HCEC 1CT (cell line): ENCODE data around the gene SLC6A19.

Experiments
- DNase-seq: peaks from one replicate; pipeline ENCODE4 v3.0.0-alpha.2; 2017

Gene SLC6A19

DNA sequence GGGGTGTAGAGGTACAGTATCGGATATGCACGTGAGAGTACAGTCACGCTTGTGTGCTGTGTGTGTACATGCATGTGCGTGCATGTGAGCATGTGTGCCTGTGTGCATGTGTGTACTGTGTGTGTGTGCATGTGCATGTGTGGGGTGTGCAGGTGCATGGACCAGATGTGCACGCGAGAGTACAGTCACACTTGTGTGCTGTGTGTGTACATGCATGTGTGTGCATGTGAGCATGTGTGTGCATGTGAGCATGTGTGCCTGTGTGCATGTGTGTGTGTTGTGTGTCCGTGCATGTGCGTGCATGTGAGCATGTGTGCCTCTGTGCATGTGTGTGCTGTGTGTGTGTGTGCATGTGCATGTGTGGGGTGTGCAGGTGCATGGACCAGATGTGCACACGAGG, 10.3 kb downstream of the SLC6A19 start:
- no peak for DNase-seq

DNA sequence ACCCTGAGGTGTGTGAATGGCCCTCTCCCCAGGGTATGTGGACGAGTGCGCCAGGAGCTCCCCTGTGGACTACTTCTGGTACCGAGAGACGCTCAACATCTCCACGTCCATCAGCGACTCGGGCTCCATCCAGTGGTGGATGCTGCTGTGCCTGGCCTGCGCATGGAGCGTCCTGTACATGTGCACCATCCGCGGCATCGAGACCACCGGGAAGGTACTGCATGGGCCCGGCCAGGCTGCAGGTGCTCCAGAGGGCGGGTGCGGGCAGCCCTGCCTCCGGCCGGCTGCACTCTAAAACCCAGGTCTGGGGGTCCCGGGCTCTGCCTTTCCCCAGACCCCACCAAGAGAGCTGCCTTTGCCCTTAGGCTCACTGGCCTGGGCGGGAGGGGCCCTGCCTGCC, 10.9 kb downstream of the SLC6A19 start:
- no peak for DNase-seq

DNA sequence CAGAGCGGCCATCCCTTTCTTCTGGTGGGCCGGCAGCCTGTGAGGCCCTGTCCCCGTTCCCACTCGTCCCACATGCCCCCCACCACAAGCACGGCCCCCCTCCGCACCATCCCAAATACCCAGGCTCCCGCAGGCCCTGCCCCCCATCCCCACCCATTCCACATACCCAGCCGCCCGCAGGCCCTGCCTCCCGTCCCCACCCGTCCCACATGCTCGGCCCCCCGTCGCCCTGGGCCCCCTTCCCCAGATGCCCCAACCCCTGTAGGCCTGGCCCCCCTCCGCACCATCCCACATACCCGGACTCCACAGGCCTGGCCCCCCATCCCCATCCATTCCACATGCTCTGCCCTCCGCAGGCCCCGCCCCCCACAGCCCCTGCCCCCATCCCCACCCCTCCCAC, 11.5 kb downstream of the SLC6A19 start:
- no peak for DNase-seq

DNA sequence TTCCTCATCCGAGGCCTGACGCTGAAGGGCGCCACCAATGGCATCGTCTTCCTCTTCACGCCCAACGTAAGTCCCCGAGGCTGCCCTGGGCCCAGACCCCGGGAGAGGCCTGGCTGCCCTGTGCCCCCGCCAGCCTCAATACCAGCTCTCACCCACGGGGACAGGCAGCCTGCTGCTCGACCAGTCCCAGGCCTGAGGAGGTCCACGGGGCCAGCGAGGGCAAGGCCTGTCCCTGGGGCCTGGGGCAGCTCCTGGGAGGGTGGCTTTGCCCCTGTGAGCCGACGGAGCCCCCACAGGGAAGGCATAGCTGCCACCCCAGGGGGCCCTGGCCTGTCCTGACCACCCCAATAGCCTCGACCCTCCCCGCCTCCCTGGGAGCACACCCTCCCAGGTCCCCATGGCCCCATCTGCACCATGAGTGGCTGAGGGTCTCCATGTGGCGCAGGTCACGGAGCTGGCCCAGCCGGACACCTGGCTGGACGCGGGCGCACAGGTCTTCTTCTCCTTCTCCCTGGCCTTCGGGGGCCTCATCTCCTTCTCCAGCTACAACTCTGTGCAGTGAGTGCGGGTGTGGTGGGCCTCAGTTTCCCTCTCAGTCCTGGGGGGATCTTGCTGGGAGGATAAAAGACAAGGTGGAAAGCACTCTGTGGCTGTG, 12.2 kb downstream of the SLC6A19 start:
- DNase-seq: no peak

DNA sequence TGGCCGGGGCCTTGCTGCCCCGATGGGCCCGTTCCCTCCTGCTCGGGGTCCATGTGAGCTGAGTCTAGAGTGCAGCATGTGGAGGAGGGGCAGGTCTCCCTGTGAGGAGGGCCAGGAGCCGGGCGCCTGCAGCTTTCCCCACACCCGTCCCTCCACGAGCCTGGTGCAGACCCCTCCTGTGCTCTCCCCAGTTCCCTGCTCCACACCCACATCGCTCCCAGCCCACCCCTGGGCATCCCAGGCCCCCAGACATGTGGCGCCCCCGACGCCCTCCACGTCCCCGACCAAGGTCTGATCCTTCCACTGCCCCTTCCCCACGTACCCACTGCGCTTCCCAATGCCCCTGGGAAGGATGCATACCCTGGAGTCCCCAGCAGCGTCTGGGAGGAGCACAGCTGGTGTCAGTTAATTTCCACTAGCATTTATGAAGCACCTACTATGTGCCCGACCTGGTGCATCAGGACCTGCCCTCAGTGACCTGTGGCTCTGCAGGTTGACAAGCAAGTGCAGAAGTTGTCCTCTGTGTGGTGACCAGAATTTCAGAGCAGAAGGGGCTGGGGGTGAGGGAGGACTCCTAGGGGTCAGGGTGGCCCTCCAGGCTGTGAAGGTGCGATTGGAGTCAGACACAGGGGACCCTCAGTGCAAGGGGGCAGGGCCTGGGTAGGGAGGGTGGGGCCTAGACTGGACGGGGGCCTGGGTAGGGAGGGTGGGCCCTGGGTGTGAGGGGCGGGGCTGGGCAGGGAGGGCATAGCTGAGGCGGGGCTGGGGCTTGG, 13.0 kb downstream of the SLC6A19 start:
- DNase-seq: no peak

DNA sequence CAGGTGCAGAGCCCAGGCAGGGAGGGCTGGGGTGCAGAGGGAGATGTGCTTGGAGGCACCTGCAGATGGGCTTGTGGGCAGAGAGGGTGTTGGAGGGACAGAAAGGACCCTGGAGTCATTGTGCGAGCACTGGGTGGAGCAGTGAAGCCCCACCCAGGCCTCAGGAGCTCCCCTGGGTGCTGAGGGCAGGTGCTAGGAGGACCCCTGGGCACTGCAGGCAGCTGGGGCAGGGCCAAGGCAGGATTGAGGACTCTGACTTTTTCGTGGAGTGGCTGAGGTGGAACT, 13.5 kb downstream of the SLC6A19 start:
- no peak for DNase-seq

DNA sequence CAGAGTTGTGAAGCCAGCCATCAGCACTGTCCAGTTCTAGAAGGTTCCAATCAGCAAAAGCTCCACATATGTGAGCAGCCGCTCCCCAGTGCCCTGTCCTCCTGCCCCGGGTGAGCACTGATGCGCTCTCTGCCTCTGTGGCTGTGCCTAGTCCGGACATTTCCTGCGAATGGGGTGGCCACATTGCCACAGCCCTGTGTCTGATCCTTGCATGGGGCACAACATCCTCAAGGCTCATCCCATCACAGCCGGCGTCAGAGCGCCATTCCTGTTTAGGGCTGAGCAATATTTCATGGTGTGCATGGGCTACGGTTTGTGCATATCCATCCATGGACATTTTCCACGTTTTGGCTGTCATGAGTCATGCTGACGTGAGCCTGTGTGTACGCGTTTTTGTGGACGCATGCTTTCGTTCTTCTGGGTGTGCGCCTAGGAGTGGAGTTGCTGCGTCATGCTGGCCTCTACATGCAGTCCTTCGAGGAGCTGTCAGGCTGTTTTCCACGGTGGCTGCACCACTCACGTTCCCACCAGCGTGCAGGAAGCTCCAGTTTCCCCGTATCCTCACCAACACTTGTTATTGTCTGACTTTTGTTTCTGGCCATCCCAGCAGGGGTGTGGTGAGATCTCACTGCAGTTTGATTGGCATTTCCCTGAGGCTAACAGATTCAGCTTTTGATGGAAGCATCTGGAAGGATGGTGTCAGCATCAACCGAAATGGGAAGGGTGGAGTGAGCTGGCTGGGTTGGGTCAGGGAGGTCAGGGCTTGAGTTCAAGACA, 14.1 kb downstream of the SLC6A19 start:
- DNase-seq: no peak

DNA sequence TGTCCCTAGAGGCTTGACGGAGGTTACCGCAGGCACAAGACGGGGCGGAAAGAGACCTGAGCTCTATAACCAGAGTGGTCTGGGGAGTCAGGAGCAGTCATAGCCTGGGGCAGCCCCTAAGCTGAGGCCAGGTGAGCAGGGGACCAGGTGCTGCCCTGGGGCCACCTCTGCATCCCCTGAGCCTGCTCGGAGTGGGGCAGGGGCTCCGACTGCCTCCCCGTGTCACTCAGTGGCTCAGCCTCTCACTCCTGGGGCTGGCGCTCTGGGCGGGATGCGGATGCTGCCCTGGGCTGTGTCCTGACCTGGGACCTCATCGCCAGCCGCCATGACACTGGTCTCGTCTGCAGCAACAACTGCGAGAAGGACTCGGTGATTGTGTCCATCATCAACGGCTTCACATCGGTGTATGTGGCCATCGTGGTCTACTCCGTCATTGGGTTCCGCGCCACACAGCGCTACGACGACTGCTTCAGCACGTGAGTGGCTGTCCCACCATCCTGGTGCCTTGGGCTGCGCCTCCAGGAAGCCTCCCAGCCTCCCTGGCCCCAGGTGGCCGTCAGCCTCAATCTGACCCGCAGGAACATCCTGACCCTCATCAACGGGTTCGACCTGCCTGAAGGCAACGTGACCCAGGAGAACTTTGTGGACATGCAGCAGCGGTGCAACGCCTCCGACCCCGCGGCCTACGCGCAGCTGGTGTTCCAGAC, 15.0 kb downstream of the SLC6A19 start:
- no peak for DNase-seq

DNA sequence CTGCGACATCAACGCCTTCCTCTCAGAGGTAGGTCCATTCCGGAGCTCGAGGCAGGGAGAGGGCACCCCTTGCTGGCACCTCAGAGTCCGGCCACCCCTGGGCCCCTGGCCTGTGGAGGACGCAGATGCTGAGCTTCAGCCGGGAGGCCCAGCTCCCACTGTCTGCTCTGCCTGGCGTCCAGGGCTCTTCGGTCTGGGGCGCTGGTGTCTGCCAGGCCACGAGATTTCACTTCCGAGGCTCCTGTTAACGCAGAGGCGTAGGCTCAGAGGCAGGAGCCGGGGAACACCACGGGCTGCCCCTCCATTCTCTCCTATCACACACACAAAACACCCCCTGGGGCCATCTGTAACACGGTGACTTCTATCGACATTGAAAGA, 15.5 kb downstream of the SLC6A19 start:
- no peak for DNase-seq

DNA sequence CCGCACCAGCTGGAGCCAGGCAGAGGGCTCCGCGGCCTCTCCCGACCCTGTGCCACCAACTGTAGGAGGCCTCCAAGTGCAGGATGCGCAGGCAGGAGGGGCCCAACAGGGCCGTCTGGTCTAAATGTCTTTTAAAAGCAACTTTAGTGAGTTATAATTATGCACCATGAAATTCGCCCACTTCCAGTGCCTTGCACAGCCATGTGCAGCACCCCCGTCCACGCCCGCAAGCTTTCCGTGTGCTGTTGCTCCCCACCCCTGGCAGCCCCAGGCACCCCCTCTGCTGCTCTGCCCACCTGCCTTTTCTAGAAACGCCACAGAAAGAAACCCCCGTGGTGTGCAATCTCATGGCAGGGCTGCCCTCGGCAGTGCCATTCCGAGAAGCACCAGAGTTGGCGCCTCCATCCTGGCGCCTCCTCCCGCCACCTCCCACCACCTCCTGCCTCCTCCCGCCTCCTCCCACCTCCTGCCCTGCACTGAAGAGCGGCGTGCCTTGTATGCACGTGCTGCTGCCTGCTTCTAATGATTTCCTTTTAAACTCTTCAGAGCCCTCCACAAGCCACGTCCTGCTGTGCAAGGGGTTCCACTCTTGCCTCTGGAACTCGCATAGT, 16.3 kb downstream of the SLC6A19 start:
- DNase-seq: no peak

DNA sequence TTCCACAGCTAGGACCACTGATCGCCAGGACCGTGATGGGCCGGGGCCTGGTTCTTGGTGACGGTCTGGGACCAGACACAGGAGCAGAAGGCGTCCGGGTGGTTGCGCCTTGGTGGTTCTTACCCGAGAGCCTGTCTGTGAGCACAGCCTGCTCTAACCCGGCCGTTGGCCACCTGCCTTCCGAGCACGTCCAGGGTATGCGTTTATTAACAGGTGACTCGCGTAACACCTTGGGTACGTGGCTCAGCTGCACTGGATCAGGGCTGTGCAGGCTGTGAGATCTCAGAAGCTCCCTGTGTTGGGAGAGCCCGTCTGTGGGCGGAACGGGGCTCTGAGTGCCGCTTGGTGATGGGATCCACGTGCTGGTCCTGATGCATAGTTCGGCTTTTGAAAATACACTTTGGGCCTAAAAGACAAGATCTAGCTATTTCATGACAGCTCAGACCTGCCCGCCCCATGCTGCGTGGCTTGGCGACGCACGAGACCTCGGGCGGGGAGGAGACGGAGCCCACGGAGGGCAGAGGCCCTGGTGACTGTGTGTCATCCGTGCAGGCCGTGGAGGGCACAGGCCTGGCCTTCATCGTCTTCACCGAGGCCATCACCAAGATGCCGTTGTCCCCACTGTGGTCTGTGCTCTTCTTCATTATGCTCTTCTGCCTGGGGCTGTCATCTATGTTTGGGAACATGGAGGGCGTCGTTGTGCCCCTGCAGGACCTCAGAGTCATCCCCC, 17.1 kb downstream of the SLC6A19 start:
- DNase-seq: no peak

DNA sequence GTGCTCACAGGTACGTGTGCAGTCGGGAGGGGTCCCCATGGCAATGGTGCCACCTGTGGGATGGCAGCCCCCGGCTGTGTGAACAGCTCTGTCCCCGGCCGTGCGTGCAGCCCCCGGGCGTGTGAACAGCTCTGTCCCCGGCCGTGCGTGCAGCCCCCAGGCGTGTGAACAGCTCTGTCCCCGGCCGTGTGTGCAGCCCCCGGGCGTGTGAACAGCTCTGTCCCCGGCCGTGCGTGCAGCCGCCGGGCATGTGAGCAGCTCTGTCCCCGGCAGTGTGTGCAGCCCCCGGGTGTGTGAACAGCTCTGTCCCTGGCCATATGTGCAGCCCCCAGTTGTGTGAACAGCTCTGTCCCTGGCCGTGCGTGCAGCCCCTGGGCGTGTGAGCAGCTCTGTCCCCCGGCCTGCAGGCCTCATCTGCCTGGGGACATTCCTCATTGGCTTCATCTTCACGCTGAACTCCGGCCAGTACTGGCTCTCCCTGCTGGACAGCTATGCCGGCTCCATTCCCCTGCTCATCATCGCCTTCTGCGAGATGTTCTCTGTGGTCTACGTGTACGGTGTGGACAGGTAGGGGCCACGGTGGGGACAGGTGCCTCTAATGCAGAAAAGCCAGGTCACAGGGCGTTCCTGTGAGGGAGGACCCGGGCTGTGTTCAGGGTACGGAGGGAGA, 17.8 kb downstream of the SLC6A19 start:
- DNase-seq: no peak

DNA sequence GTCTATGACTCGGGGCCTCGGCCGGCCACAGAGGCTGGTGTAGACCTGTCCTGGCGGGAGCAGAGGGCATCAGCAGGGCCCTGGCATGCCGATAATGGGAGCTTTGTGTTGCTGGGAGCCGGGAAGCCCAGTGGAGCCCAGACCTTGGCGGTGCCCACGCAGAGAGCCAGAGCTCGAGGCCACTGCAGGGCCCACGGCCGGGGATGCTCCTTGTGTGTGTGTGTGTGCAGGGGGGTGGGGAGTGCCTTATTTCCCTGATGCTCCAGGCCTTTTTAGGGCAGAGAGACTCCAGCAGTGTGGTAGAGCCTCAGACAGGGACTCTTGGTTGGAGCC, 18.3 kb downstream of the SLC6A19 start:
- no peak for DNase-seq

DNA sequence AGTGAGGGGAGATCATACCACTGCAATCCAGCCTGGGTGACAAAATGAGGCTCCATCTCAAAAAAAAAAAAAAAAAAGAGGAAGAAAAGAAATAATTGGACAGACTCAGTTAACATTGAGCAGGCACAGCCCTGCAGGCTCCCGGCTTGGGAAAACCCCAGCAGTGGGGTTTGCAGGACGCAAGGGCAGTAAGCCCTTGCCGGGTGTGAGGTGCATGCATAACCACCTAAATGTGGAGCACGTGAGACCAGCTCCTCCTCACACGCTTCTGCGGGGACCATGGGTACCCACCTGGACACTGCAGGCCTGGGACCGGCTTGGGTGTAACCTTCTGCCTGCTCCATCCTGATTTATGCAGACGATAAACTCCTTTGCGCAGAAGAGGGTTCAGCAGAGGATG, 19.0 kb downstream of the SLC6A19 start:
- no peak for DNase-seq

DNA sequence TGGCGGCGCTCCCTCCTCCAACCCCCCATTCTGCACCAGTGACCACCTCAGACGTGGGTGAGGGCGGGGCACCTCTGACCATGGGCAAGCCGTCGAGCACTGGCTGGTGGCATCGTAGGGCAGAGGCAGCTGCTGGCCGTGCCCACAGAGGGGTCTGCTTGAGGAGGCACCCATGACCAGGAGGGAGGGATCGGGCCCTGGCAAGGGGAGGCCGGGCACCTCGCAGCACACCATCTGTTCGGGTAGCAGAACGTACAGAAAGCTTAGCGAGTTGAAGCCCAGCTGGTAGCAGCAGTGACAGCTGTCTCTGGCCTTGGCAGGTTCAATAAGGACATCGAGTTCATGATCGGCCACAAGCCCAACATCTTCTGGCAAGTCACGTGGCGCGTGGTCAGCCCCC, 19.4 kb downstream of the SLC6A19 start:
- DNase-seq: no peak

DNA sequence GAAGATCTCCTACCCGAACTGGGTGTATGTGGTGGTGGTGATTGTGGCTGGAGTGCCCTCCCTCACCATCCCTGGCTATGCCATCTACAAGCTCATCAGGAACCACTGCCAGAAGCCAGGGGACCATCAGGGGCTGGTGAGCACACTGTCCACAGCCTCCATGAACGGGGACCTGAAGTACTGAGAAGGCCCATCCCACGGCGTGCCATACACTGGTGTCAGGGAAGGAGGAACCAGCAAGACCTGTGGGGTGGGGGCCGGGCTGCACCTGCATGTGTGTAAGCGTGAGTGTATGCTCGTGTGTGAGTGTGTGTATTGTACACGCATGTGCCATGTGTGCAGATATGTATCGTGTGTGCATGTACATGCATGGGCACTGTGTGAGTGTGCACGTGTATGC, 20.3 kb downstream of the SLC6A19 start:
- DNase-seq: no peak

DNA sequence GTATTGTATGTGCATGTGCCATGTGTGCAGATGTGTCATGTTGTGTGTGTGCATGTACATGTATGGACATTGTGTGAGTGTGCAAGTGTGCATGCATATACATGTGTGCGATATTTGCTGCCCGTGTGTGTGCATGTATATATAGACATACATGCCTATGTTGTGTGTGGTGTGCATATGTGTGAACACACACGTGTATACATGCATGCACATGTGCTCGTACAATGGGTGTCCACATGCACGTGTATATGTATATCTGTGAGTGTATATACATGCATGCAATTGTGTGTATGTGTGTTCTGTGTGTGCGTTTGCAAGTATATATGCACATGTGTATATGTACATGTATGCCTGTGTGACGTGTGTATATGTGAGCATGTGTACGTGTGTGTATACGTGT, 20.8 kb downstream of the SLC6A19 start:
- DNase-seq: no peak

DNA sequence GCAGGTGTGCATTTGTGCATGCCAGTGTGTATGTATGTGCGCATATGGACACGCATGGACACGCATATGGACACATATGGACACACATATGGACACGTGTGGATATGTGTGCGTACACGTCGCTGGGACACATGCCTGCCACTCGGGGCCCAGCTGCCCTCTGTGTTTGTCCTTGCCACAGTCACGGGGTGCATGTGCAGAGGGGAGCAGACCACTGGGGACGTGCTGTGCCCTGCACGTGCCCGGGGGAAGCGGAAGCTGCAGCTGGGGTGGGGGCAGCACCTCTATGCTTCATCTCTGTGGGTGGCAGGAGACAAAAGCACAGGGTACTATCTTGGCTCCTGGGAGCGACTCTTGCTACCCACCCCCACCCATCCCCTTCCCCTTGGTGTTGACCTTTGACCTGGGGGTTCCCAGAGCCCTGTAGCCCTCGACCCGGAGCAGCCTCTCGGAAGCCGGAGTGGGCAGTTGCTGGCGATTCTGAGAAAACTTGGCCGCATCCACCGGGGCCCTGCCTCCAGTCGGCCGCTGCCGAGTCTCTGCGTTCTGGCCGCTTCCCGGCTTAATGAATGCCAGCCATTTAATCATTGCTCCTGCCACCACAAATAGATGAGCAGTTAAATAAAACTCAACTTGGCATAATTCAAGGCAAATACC, 21.4 kb downstream of the SLC6A19 start:
- DNase-seq: no peak

DNA sequence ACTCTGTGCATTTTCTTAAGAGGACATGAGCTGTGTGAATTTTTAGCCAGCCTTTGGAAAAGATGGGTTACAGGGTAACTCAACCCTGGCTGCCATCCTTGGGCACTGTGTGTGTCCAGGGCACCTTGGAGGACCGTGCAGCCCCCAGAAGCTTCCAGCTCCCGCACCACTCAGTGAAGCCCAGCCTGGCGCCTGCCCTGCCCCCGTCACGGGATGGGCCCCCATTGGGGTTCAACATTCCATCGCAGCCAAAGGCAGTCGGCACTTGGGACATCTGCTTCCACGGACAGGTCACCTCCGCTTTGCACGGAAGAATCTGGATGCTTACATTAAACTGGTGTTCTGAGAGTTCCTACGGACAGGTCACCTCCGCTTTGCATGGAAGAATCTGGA, 21.9 kb downstream of the SLC6A19 start:
- DNase-seq: no peak

DNA sequence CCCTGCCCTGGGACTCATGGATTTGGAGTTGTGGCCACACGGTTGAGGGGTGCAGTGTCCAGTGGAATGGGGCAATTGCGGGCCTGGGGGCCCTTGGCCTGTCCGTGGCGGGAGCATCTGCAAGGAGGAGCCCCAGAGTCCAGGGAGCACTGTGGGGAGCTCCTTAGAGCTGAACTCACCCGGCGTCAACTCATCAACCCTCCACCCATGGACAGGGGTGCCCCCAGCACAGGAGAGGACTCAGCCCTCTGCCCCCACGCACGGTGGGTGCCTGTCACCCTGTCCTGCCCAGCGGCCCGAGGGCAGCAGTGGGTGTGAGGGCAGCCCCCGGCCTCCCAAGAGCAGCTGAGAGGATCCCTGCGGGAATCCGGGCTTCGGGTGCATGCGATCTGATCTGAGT, 23.2 kb downstream of the SLC6A19 start:
- no peak for DNase-seq

DNA sequence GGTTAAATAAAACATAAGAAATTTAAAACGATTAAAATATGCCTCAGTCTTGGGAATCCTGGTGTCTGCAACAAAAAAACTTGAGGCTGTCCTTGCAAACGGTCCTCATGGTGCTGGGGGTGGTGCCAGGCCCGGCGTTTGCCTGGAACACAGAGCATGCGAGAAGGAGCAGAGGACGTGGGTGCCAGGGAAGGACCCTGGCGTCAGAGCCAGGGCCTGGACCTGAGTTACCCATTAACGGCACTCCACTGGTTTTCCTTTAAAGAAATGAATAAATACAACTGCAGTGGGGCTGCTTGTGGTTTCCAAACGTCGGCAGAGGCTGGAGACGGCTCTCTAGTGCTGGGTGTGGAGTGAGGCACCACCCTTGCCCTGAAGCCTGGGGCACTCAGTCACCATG, 23.7 kb downstream of the SLC6A19 start, which contains the start of gene SLC6A18:
SLC6A18 (plus strand) TSS at position 301 of the 400 bp plus-strand sequence; CDS start at position 398, 97 bp downstream.
- DNase-seq: no peak
